Neural cell (in vitro differentiated cells): ENCODE results near the gene INPP5A.

Experiments used
- EZH2 ChIP-seq: fragments of 200-600, 300-800 bp; shearing (Covaris generic), sonication (generic); IDR thresholded peaks from 2 replicates; pipeline ENCODE4 v1.6.1; 2014; ENCODE audit warnings: antibody characterized with exemption, low read length, borderline replicate concordance, mild to moderate bottlenecking; ENCODE audit not compliant: insufficient read depth, poor library complexity, severe bottlenecking
- POLR2AphosphoS5 ChIP-seq: IDR thresholded peaks from 2 replicates; pipeline ENCODE4 v1.6.1; 2012
- RAD21 ChIP-seq: fragments of 450-650 bp; conservative IDR thresholded peaks from 2 replicates; pipeline ENCODE4 v1.6.1; 2014; ENCODE audit warnings: antibody characterized with exemption, mild to moderate bottlenecking, moderate library complexity
- TF ChIP-seq, protein P1 (sequence below): fragments of 450-650 bp; IDR thresholded peaks from 2 replicates; pipeline ENCODE4 v1.5.1; 2014; ENCODE audit warnings: antibody characterized with exemption, mild to moderate bottlenecking, moderate library complexity; ENCODE audit not compliant: poor library complexity, severe bottlenecking

GRCh38 chr10:132554991-132555647 lies 17.5 kb downstream of the INPP5A start:
- TF ChIP-seq, protein P1, sequence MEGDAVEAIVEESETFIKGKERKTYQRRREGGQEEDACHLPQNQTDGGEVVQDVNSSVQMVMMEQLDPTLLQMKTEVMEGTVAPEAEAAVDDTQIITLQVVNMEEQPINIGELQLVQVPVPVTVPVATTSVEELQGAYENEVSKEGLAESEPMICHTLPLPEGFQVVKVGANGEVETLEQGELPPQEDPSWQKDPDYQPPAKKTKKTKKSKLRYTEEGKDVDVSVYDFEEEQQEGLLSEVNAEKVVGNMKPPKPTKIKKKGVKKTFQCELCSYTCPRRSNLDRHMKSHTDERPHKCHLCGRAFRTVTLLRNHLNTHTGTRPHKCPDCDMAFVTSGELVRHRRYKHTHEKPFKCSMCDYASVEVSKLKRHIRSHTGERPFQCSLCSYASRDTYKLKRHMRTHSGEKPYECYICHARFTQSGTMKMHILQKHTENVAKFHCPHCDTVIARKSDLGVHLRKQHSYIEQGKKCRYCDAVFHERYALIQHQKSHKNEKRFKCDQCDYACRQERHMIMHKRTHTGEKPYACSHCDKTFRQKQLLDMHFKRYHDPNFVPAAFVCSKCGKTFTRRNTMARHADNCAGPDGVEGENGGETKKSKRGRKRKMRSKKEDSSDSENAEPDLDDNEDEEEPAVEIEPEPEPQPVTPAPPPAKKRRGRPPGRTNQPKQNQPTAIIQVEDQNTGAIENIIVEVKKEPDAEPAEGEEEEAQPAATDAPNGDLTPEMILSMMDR = no peak
- no peak for TF ChIP-seq POLR2AphosphoS5
- TF ChIP-seq EZH2 = no peak
- TF ChIP-seq RAD21 = no peak
